Skeletal muscle cell (primary cell): ENCODE measurements around the gene BAK1.
"Not testable (repeated sequence)": the region's sequence is repeated elsewhere in the genome, so short reads cannot be mapped to it uniquely, and the experiment has no call there.

Source experiments
- DNase-seq: peaks from one replicate; pipeline ENCODE4 v3.0.0-alpha.2; 2010; ENCODE audit warnings: low read depth
- H3K4me3 ChIP-seq: 2 replicates; pipeline ENCODE4 v1.5.1; 2011; ENCODE audit warnings: low read depth, mild to moderate bottlenecking, control low read depth, low read length, moderate library complexity

BAK1 gene

GRCh38 chr6:33567836-33568235, 12.2 kb downstream of the BAK1 start:
- H3K4me3 ChIP-seq = no peak overlapping the region
- DNase-seq = no peak

GRCh38 chr6:33566182-33567084, 13.6 kb downstream of the BAK1 start:
- DNase-seq = no peak
- no peak overlapping the region for H3K4me3 ChIP-seq

- DNase-seq = no peak
- no peak overlapping the region for H3K4me3 ChIP-seq
Measured at GRCh38 chr6:33558801-33559200, 21.3 kb downstream of the BAK1 start.

GRCh38 chr6:33557376-33557775, 22.7 kb downstream of the BAK1 start:
- DNase-seq = no peak
- H3K4me3 ChIP-seq = no peak overlapping the region

- DNase-seq, H3K4me3 ChIP-seq: not testable (repeated sequence)
Measured at GRCh38 chr6:33552883-33553282, 27.2 kb downstream of the BAK1 start.

DNA sequence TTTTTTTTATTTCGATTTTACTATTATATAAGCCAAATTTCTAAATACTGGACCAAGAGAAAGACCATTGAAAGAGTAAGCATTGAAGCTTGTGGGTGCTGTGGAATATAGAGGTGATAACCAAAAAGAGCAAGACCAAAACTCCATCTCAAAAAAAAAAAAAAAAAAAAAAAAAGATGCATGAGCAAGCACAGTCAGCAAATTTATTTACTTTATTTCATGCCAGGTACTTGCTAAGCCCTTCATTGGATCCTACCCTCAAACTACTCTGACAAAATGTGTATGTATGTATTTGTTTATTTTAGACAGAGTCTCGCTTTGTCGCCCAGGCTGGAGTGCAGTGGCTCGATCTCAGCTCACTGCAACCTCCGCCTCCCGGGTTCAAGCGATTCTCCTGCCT, 27.8 kb downstream of the BAK1 start:
- DNase-seq = no peak
- H3K4me3 ChIP-seq = no peak overlapping the region

DNA sequence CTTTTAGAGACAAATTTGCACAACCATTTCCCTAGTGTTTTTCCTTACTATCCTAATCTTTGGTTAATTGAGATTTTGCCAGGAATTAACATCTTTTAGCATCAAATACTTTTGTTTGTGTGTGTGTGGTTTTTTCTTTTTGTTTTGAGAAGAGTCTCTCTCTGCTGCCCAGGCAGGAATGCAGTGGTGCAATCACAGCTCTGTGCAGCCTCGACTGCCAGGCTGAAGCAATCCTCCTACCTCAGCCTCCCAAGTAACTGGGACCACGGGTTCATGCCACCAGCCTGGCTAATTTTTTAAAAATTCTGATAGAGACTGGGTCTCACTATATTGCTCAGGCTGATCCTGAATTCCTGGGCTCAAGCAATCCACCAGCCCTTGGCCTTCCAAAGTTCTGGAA, 28.5 kb downstream of the BAK1 start:
- no peak for DNase-seq

DNA sequence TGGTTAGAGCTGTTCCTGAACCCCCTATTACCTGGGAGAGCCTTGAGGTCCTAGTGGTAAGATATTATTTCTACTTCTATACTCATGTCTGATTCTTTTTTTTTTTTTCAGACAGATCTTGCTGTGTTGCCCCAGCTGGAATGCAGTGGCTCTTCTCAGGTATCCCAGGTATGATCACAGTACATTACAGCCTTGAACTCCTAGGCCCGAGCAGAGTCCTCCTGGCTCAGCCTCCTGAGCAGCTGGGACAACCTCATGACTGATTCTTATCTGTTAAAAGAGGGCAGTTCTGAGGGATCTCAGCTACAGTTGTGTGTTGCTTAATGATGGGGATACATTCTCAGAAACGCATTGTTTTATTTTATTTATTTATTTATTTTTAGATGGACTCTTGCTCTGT, 30.2 kb downstream of the BAK1 start:
- no peak overlapping the region for H3K4me3 ChIP-seq
- no peak for DNase-seq

More for the DNA sequence above, 28.5 kb downstream of the BAK1 start:
- H3K4me3 ChIP-seq = no peak overlapping the region

DNA sequence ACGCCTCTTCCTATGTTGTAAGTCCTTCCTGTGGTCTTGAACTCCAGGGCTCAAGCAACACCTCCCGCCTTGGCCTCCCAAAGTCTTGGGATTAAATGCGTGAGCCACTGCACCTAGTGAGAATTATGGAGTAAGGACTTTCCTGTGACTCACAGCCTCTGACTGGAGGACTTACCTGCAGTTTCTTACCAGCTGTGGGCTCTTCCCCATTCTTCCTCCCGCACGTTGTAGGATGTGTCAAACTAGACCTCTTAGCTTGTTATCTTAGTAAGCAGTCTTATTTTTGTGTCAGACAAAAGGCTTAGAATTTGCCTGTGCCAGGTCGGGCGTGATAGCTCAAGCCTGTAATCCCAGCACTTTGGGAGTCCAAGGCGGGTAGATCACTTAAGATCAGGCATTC, 30.9 kb downstream of the BAK1 start:
- DNase-seq = no peak
- no peak overlapping the region for H3K4me3 ChIP-seq

DNA sequence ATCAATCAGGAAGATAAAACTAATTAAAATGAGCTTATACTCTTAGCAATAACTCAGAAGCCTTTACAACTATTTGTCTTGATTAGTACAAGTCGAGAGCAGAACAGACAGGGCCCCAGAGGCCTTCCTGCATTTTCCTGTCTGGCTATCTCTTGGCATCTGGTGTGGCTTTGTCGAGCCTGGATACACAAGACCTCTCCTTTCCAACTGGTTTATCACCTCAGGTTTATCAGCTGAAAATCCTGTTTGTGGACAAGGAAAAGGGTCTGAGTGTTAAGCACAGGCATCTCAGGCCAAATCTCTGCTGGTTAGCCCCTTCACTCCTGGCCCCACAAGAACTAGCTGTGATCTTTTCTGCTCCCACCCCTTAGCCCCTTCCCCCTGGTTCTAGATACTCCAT, 32.6 kb downstream of the BAK1 start:
- H3K4me3 ChIP-seq = no peak overlapping the region
- DNase-seq = no peak

GRCh38 chr6:33546766-33547165, 33.3 kb downstream of the BAK1 start:
- H3K4me3 ChIP-seq = no peak overlapping the region
- DNase-seq = no peak

GRCh38 chr6:33545292-33545691, 34.8 kb downstream of the BAK1 start:
- not testable (repeated sequence) for H3K4me3 ChIP-seq, DNase-seq

DNA sequence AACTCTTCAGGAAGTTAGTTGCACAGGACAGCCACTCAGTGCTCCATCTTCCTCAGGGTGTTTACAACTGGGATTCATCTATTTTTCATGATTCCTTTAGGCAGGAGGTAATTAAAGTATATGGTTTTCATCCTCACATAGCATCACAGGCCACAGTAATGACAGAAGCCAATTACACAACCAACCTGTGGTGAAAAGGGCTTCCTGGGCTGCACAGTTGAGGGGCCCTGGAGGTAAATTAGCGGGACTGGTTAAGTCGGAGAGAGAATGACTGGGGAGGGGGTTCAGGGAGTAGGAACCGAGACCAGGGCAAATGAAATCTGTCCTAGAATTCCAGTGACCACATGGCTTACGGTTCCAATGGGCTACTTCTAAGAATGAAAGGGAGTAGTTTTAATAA, 37.0 kb downstream of the BAK1 start:
- no peak overlapping the region for H3K4me3 ChIP-seq
- no peak for DNase-seq

DNA sequence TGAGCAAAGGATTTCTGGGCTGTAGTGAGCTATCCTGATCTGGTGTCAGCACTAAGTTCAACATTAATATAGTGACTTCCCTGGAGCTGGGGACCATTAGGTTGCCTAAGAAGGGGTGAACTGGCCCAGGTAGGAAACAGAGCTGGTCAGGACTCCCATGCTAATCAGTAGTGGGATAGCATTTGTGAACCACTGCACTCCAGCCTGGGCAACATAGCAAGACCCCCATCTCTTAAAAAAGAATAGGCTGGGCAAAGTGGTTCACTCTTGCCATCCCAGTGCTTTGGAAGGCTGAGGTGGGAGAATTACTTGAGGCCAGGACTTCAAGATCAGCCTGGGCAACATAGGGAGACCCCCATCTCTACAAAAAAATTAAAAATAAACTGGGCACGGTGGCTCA, 39.3 kb downstream of the BAK1 start:
- no peak overlapping the region for H3K4me3 ChIP-seq
- DNase-seq = no peak

DNA sequence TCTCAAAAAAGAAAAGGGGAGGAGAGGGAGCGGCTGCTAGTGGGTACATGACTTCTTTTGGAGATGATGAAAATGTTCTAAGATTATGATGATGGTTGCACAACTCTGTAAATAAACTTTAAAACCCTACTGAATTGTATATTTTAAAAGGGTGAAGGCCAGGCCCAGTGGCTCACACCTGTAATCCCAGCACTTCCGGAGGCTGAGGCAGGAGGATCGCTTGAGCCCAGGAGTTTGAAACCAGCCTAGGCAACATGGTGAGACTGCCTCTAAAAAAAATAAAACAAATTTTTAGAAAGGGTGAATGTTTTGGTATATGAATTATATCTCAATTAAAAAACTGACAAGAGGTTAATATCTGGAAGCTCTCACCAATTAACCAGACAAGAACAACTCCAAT, 45.4 kb downstream of the BAK1 start:
- no peak for DNase-seq
- H3K4me3 ChIP-seq = no peak overlapping the region

DNA sequence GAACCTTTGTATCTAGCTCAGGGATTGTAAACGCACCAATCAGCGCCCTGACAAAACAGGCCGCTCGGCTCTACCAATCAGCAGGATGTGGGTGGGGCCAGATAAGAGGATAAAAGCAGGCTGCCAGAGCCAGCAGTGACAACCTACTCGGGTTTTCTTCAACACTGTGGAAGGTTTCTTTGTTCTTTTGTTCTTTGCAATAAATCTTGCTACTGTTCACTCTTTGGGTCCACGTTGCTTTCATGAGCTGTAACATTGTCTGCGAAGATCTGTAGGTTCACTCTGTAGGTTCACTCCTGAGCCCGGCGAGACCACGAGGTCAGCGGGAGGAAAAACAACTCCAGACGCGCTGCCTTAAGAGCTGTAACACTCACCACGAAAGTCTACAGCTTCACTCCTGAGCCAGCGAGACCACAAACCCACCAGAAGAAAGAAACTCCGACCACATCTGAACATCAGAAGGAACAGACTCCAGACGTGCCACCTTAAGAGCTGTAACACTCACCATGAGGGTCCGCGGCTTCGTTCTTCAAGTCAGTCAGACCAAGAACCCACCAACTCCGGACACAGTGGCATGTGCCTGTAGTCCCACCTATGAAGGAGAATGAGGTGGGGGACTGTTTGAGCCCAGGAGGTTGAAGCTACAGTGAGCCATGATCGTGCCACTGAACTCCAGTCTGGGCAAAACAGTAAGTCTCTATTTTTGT, 46.8 kb downstream of the BAK1 start:
- not testable (repeated sequence) for H3K4me3 ChIP-seq, DNase-seq

- not testable (repeated sequence) for H3K4me3 ChIP-seq, DNase-seq
Measured at GRCh38 chr6:33532431-33532830, 47.6 kb downstream of the BAK1 start.

DNA sequence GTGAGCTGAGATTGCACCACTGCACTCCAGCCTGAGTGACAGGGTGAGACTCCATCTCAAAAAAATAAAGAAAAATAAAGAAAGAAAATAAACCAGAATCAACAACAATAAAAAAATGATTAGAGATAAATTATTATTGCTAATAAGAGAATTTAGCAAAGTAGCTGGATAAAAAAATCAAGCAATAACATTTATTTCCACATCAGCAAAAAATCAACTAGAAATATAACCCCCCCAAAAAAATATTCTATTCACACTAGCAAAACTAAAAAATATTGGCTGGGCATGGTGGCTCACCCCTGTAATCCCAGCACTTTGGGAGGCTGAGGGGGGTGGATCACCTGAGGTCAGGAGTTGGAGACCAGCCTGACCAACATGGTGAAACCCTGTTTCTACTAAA, 49.5 kb downstream of the BAK1 start:
- not testable (repeated sequence) for H3K4me3 ChIP-seq, DNase-seq
